ENCODE data around the gene ENTPD1. TPM values are rescaled to one million over a fixed set of nuclear protein-coding genes. Genes with fewer than 3 reads are reported as not detected.

Gene ENTPD1
- total and polyA plus RNA-seq, 10 of the 15 experiments (the other 5 are each of a cell fraction or from before 2014, with no cell fraction given), result 110 to 413 (median 161) TPM

Other genes with a start within 250 kb of the ENTPD1 start
- gene SORBS1, start 194.8 kb upstream of the ENTPD1 start, total RNA-seq (2014; rRNA removed), result 0.44 and 0.56 TPM in 2 replicates
- gene SORBS1, start 194.8 kb upstream of the ENTPD1 start, total RNA-seq (2014; rRNA removed; fragmentation: Illumina TruSeq; extraction: Trizol), result 0.45 and 0.46 TPM in 2 replicates
- 0.51 and 0.56 TPM in 2 replicates for gene SORBS1, start 194.8 kb upstream of the ENTPD1 start, total RNA-seq (2021)
- 0.66 and 0.75 TPM in 2 replicates for gene SORBS1, start 194.8 kb upstream of the ENTPD1 start, polyA plus RNA-seq (2011; rRNA removed)
- gene SORBS1, start 194.8 kb upstream of the ENTPD1 start, polyA plus RNA-seq (2014; fragmentation: Illumina TruSeq; extraction: Trizol), result 0.40 and 0.79 TPM in 2 replicates
- under 1 TPM; 0.13 to 0.37 TPM for gene SORBS1, start 194.8 kb upstream of the ENTPD1 start, polyA plus RNA-seq (2014; fragmentation: Nextera tagmentation; extraction: Ambion mirVana)
- gene SORBS1, start 194.8 kb upstream of the ENTPD1 start, polyA plus RNA-seq (2014; rRNA removed), result 0.38 and 0.95 TPM in 2 replicates
- under 1 TPM; 0.28 to 0.32 TPM for gene SORBS1, start 194.8 kb upstream of the ENTPD1 start, polyA plus RNA-seq (2016; fragmentation: Nextera tagmentation; extraction: Ambion mirVana)
- 95.0 and 97.1 TPM in 2 replicates for gene ALDH18A1, start 99.5 kb upstream of the ENTPD1 start, total RNA-seq (2014; rRNA removed)
- 80.8 and 87.6 TPM in 2 replicates for gene ALDH18A1, start 99.5 kb upstream of the ENTPD1 start, total RNA-seq (2014; rRNA removed; fragmentation: Illumina TruSeq; extraction: Trizol)
- 118 and 121 TPM in 2 replicates for gene ALDH18A1, start 99.5 kb upstream of the ENTPD1 start, total RNA-seq (2021)
- gene ALDH18A1, start 99.5 kb upstream of the ENTPD1 start, polyA plus RNA-seq (2011; rRNA removed), result 115 and 118 TPM in 2 replicates
- gene ALDH18A1, start 99.5 kb upstream of the ENTPD1 start, polyA plus RNA-seq (2014; fragmentation: Illumina TruSeq; extraction: Trizol), result 104 and 119 TPM in 2 replicates
- gene ALDH18A1, start 99.5 kb upstream of the ENTPD1 start, polyA plus RNA-seq (2014; fragmentation: Nextera tagmentation; extraction: Ambion mirVana), result 10 to 100 TPM; 24.3 to 32.8 TPM
- 71.6 and 80.0 TPM in 2 replicates for gene ALDH18A1, start 99.5 kb upstream of the ENTPD1 start, polyA plus RNA-seq (2014; rRNA removed)
- 100 to 1,000 TPM; 107 to 108 TPM for gene ALDH18A1, start 99.5 kb upstream of the ENTPD1 start, polyA plus RNA-seq (2016; fragmentation: Nextera tagmentation; extraction: Ambion mirVana)
- 31.4 and 36.1 TPM in 2 replicates for gene TCTN3, start 62.2 kb upstream of the ENTPD1 start, total RNA-seq (2014; rRNA removed)
- gene TCTN3, start 62.2 kb upstream of the ENTPD1 start, total RNA-seq (2014; rRNA removed; fragmentation: Illumina TruSeq; extraction: Trizol), result 21.7 and 23.9 TPM in 2 replicates
- gene TCTN3, start 62.2 kb upstream of the ENTPD1 start, total RNA-seq (2021), result 27.0 and 27.1 TPM in 2 replicates
- 36.2 and 45.0 TPM in 2 replicates for gene TCTN3, start 62.2 kb upstream of the ENTPD1 start, polyA plus RNA-seq (2011; rRNA removed)
- 31.1 and 33.4 TPM in 2 replicates for gene TCTN3, start 62.2 kb upstream of the ENTPD1 start, polyA plus RNA-seq (2014; fragmentation: Illumina TruSeq; extraction: Trizol)
- gene TCTN3, start 62.2 kb upstream of the ENTPD1 start, polyA plus RNA-seq (2014; fragmentation: Nextera tagmentation; extraction: Ambion mirVana), result 10 to 100 TPM; 20.0 to 24.0 TPM
- gene TCTN3, start 62.2 kb upstream of the ENTPD1 start, polyA plus RNA-seq (2014; rRNA removed), result 23.2 and 25.0 TPM in 2 replicates
- 10 to 100 TPM; 46.7 to 48.7 TPM for gene TCTN3, start 62.2 kb upstream of the ENTPD1 start, polyA plus RNA-seq (2016; fragmentation: Nextera tagmentation; extraction: Ambion mirVana)
- gene CC2D2B, start 151.8 kb downstream of the ENTPD1 start, total RNA-seq (2014; rRNA removed), result 1.3 and 1.9 TPM in 2 replicates
- gene CC2D2B, start 151.8 kb downstream of the ENTPD1 start, total RNA-seq (2014; rRNA removed; fragmentation: Illumina TruSeq; extraction: Trizol), result 1.5 TPM in 2 replicates
- 0.72 and 0.80 TPM in 2 replicates for gene CC2D2B, start 151.8 kb downstream of the ENTPD1 start, total RNA-seq (2021)
- gene CC2D2B, start 151.8 kb downstream of the ENTPD1 start, polyA plus RNA-seq (2011; rRNA removed), result 2.8 and 5.5 TPM in 2 replicates
- 0.74 and 0.78 TPM in 2 replicates for gene CC2D2B, start 151.8 kb downstream of the ENTPD1 start, polyA plus RNA-seq (2014; fragmentation: Illumina TruSeq; extraction: Trizol)
- gene CC2D2B, start 151.8 kb downstream of the ENTPD1 start, polyA plus RNA-seq (2014; fragmentation: Nextera tagmentation; extraction: Ambion mirVana), result under 1 TPM; 0.42 to 0.58 TPM
- gene CC2D2B, start 151.8 kb downstream of the ENTPD1 start, polyA plus RNA-seq (2014; rRNA removed), result 0.32 and 1.4 TPM in 2 replicates
- gene CC2D2B, start 151.8 kb downstream of the ENTPD1 start, polyA plus RNA-seq (2016; fragmentation: Nextera tagmentation; extraction: Ambion mirVana), result under 1 TPM; 0.54 to 0.79 TPM